HepG2 (cell line): ENCODE data around the gene KIAA1755. TPM values are rescaled to one million over a fixed set of nuclear protein-coding genes. Genes with fewer than 3 reads are reported as not detected.

Experiments used
- ATAC-seq: fragments of 200-7000 bp; cut with Tn5 transposase; 3 replicates; pipeline ENCODE4 v1.9.1; 2020; ENCODE audit warnings: mild to moderate bottlenecking, moderate library complexity
- BruUV-seq: library from RNA; stranded (reverse); fragments of 400-500 nt; replicated peaks from 2 replicates; lab custom pipeline; 2021; lab: Mats Ljungman, UMichigan
- CTCF ChIA-PET: fragments of 300-600 bp; formaldehyde crosslinking; extraction: SDS; loops from one replicate; lab custom pipeline; 2021; ENCODE audit warnings: low total read pairs, inconsistent platforms, low intra/inter-chr PET ratio; lab: Yijun Ruan, JAX
- POLR2A ChIA-PET: fragments of 350-600 bp; sonication (Branson Sonifier 250); formaldehyde crosslinking; loops from one replicate; lab custom pipeline; 2020; ENCODE audit warnings: antibody characterized with exemption, inconsistent platforms; lab: Yijun Ruan, JAX
- DNase-seq: peaks from one replicate; pipeline ENCODE4 v3.0.0-alpha.2; 2015; ENCODE audit warnings: low spot score
- FAIRE-seq: peaks from 3 replicates; lab custom pipeline; 2011; peaks lifted over from hg19 to GRCh38; lab: Jason Lieb, UNC
- H2AFZ ChIP-seq: one replicate; pipeline ENCODE4 v1.6.1; 2011; ENCODE audit warnings: low read length, inconsistent platforms
- H3K27ac ChIP-seq: fragments of 300-600 bp; 3 replicates; pipeline ENCODE4 v1.8.0; 2011; ENCODE audit warnings: mixed run types, mild to moderate bottlenecking, mixed read lengths, low read length, inconsistent platforms; ENCODE audit not compliant: insufficient read depth; ENCODE audit errors: extremely low read length
- H3K27me3 ChIP-seq, 2 experiments: fragments of 200-600 bp in 1 of 2; 2 replicates in 1 of 2; 3 replicates in 1 of 2; pipeline versions ENCODE4 v1.6.0 to v1.8.0; 2011; ENCODE audit warnings: low read length in 2 of 2, mild to moderate bottlenecking in 2 of 2, moderate library complexity in 2 of 2, inconsistent platforms in 1 of 2; ENCODE audit not compliant: insufficient read depth in 2 of 2, control insufficient read depth in 1 of 2
- H3K36me3 ChIP-seq, 2 experiments: fragments of 200-600 bp in 1 of 2; replicated peaks in 1 of 2; 2 replicates in 1 of 2; 3 replicates in 1 of 2; pipeline versions ENCODE4 v1.5.1 to v1.8.0; 2011; ENCODE audit warnings: low read length in 2 of 2, inconsistent platforms in 1 of 2; ENCODE audit not compliant: insufficient read depth in 2 of 2, control insufficient read depth in 1 of 2
- H3K4me1 ChIP-seq: 2 replicates; pipeline ENCODE4 v1.5.1; 2012; ENCODE audit warnings: low read length, inconsistent platforms; ENCODE audit not compliant: insufficient read depth
- H3K4me2 ChIP-seq: 2 replicates; pipeline ENCODE4 v1.6.0; 2011; ENCODE audit warnings: low read depth, low read length, inconsistent platforms
- H3K4me3 ChIP-seq, 3 experiments: fragments of 200-600 bp in 1 of 3; sonication (generic), shearing (Covaris generic) in 1 of 3; replicated peaks in 1 of 3; 2 replicates each; pipeline ENCODE4 v1.5.1; 2011 to 2016; ENCODE audit warnings: low read length in 3 of 3, inconsistent platforms in 2 of 3, low read depth in 2 of 3, mild to moderate bottlenecking in 2 of 3, control low read depth in 1 of 3, mixed read lengths in 1 of 3; ENCODE audit not compliant: insufficient read depth in 1 of 3
- H3K79me2 ChIP-seq: one replicate; pipeline ENCODE4 v1.6.1; 2011; ENCODE audit warnings: low read length, inconsistent platforms; ENCODE audit not compliant: insufficient read depth
- H3K9ac ChIP-seq: 2 replicates; pipeline ENCODE4 v1.6.0; 2011; ENCODE audit warnings: mild to moderate bottlenecking, low read depth, low read length, inconsistent platforms; ENCODE audit not compliant: insufficient read depth
- H3K9me3 ChIP-seq: 2 replicates; pipeline ENCODE4 v1.5.1; 2012; ENCODE audit warnings: mild to moderate bottlenecking, low read length
- H4K20me1 ChIP-seq: 2 replicates; pipeline ENCODE4 v1.6.0; 2011; ENCODE audit warnings: inconsistent platforms, mild to moderate bottlenecking, low read length, moderate library complexity; ENCODE audit not compliant: insufficient read depth
- CEBPB ChIP-seq: IDR thresholded peaks from 2 replicates; pipeline ENCODE4 v1.6.1; 2011; ENCODE audit warnings: low read depth, low read length, improper control_type of control experiment, borderline replicate concordance
- CEBPG ChIP-seq: IDR thresholded peaks from 2 replicates; pipeline ENCODE4 v1.6.1; 2016
- CENPX ChIP-seq: sonication (generic); formaldehyde crosslinking; IDR thresholded peaks from 2 replicates; pipeline ENCODE4 v1.9.0; 2021; ENCODE audit warnings: mild to moderate bottlenecking, missing genetic modification reagents, moderate library complexity
- NFATC3 ChIP-seq: sonication (generic); formaldehyde crosslinking; IDR thresholded peaks from 2 replicates; pipeline ENCODE4 v1.5.1; 2020; ENCODE audit warnings: mild to moderate bottlenecking, missing genetic modification reagents
- THAP7 ChIP-seq: sonication (generic); formaldehyde crosslinking; IDR thresholded peaks from 2 replicates; pipeline ENCODE4 v1.8.1; 2023; ENCODE audit warnings: mild to moderate bottlenecking, missing genetic modification reagents
- WIZ ChIP-seq: sonication (generic); formaldehyde crosslinking; IDR thresholded peaks from 2 replicates; pipeline ENCODE4 v1.5.1; 2020; ENCODE audit warnings: mild to moderate bottlenecking, missing genetic modification reagents
- ZNF564 ChIP-seq: sonication (generic); formaldehyde crosslinking; IDR thresholded peaks from 2 replicates; pipeline ENCODE4 v1.8.1; 2023; ENCODE audit warnings: mild to moderate bottlenecking, missing genetic modification reagents
- ZNF577 ChIP-seq: sonication (generic); formaldehyde crosslinking; IDR thresholded peaks from 2 replicates; pipeline ENCODE4 v1.4.0; 2020; ENCODE audit warnings: mild to moderate bottlenecking, low read depth, missing genetic modification reagents, borderline replicate concordance
- ZNF709 ChIP-seq: sonication (generic); formaldehyde crosslinking; IDR thresholded peaks from 2 replicates; pipeline ENCODE4 v1.5.0; 2020; ENCODE audit warnings: mild to moderate bottlenecking, missing genetic modification reagents
- ZNF761 ChIP-seq: sonication (generic); formaldehyde crosslinking; conservative IDR thresholded peaks from 2 replicates; pipeline ENCODE4 v1.4.0; 2020; ENCODE audit warnings: mild to moderate bottlenecking, missing genetic modification reagents
- ZNF768 ChIP-seq: sonication (generic); formaldehyde crosslinking; IDR thresholded peaks from 2 replicates; pipeline ENCODE4 v1.4.0; 2020; ENCODE audit warnings: missing genetic modification reagents
- WGBS: methylation state at CpG from one replicate; pipeline ENCODE4 v1.1.6; 2017; ENCODE audit warnings: low lambda C conversion rate; 5-methylcytosine and 5-hydroxymethylcytosine counted together
- in situ Hi-C: cut with HindIII; loops from 2 replicates; pipeline ENCODE4 v1.10.0; 2017; ENCODE audit warnings: low pct_unique_long_range_greater_than_20kb; ENCODE audit not compliant: extremely low pct_ligation_motif_present
- intact Hi-C: fragments of 100-400 bp; cut with micrococcal nuclease; formaldehyde crosslinking; loops from one replicate; pipeline ENCODE4 v1.10.0; 2022; ENCODE audit not compliant: unreplicated experiment
- polyA plus RNA-seq, 8 experiments: library from polyadenylated mRNA; depleted of rRNA in 3 of 8; stranded (reverse) in 7 of 8; unstranded in 1 of 8; fragments of >200 nt; fragmentation: Illumina TruSeq in 4 of 8; extraction: Trizol in 4 of 8; gene quantifications; 2 replicates each; pipeline versions ENCODE4 v1.2.1 to v1.2.3, GENCODE V29; 2011 to 2016; ENCODE audit warnings: low read depth in 4 of 8, missing spikeins in 1 of 8, mixed read lengths in 1 of 8; ENCODE audit not compliant: insufficient read depth in 1 of 8
- total RNA-seq, 5 experiments: library from RNA; depleted of rRNA; stranded (reverse); fragments of >200 nt; fragmentation: Illumina TruSeq; extraction: Trizol; gene quantifications; 2 replicates each; pipeline ENCODE4 v1.2.3, GENCODE V29; 2016; ENCODE audit warnings: low read depth in 1 of 5
- TF ChIP-seq, protein P1 (sequence below): sonication (generic); formaldehyde crosslinking; conservative IDR thresholded peaks from 2 replicates; pipeline ENCODE4 v1.8.0; 2022; ENCODE audit warnings: low read depth, missing genetic modification reagents
- TF ChIP-seq, protein P2 (sequence below): sonication (generic); formaldehyde crosslinking; IDR thresholded peaks from 2 replicates; pipeline ENCODE4 v1.4.0; 2020; ENCODE audit warnings: low read depth, mild to moderate bottlenecking, missing genetic modification reagents

The KIAA1755 gene
- total and polyA plus RNA-seq, 2 of the 13 experiments (the other 11 are each of a cell fraction or from before 2014, with no cell fraction given): 0.04 TPM; not detected in 1

DNA sequence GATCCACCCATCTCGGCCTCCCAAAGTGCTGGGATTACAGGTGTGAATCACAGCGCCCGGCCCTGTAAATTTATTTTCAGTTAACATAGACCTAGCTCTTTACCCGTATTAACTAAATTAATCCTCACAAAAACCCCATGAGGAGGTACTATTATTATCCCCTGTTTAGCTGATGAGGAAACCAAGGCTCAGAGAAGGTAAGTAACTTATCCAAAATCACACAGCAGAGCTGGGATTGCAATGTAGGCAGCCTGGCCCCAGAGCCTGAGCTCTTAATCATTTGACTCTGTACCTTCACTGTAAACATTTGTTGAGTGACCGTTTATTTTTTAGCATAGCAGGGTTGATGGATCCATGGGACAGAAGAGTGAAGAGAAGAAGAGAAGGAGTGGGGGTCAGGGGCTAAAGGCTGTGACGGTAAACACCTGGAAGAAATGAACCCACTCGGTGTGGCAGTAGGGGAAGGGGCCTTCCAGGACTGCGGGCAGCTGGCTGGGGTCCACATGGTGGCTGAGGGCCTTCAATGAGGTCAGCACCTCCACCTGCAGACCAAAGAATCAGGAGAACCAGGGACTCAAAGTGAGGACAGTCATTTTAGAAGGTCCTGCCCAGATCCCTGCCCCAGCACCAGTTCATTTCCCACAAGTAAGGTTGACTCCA lies 35.2 kb downstream of the KIAA1755 start:
- Histone ChIP-seq H3K27me3 (peaks cover 0 to 20% of the 10 kb centered on the region in 2 experiments; a peak in 2 of 5 replicates), H4K20me1 (peaks cover 4% of the 10 kb centered on the region; the same call in 1 of the 2 replicates), H3K4me3 (no peak overlapping the region), H3K4me1 (no peaks in the 10 kb centered on the region), H3K4me2 (no peak overlapping the region), H3K9ac (no peak overlapping the region), H3K27ac (no peak overlapping the region), H3K79me2 (no peaks in the 10 kb centered on the region), H3K36me3 (no peaks in the 10 kb centered on the region), H3K9me3 (no peaks in the 10 kb centered on the region), H2AFZ (no peak overlapping the region)
- 33% methylated on average over 8 of the region's 8 CpGs for WGBS
- CTCF ChIA-PET: no interaction called here
- no TSS peak for BruUV-seq
- POLR2A ChIA-PET: interaction anchor here (0.6 kb wide), 1 partner anchor 187 kb away, joined by 4 read pairs; no protein-coding TSS in a partner anchor
- peak; percentile 76; the same call in 1 of the 2 replicates for TF ChIP-seq ZNF768
- TF ChIP-seq, protein P1, sequence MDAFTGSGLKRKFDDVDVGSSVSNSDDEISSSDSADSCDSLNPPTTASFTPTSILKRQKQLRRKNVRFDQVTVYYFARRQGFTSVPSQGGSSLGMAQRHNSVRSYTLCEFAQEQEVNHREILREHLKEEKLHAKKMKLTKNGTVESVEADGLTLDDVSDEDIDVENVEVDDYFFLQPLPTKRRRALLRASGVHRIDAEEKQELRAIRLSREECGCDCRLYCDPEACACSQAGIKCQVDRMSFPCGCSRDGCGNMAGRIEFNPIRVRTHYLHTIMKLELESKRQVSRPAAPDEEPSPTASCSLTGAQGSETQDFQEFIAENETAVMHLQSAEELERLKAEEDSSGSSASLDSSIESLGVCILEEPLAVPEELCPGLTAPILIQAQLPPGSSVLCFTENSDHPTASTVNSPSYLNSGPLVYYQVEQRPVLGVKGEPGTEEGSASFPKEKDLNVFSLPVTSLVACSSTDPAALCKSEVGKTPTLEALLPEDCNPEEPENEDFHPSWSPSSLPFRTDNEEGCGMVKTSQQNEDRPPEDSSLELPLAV (CRISPR knock-in tag): no peak
- no peak for FAIRE-seq
- no peak for DNase-seq
- intact Hi-C loops (no loop called here), in situ Hi-C loops (loop anchor here (5.0 kb wide), 2 partner anchors 97 to 187 kb away; no protein-coding TSS in a partner anchor)
- no peak for ATAC-seq

- Histone ChIP-seq H3K4me2 (no peak overlapping the region), H3K79me2 (no peaks in the 10 kb centered on the region), H3K4me1 (peaks cover 7% of the 10 kb centered on the region; the same call in 1 of the 2 replicates), H3K36me3 (no peaks in the 10 kb centered on the region), H3K27ac (no peak overlapping the region), H2AFZ (no peak overlapping the region), H4K20me1 (peaks cover 4% of the 10 kb centered on the region; the same call in 1 of the 2 replicates), H3K9me3 (no peaks in the 10 kb centered on the region), H3K27me3 (peaks cover 0 to 23% of the 10 kb centered on the region in 2 experiments; a peak in 2 of 5 replicates), H3K4me3 (no peak overlapping the region), H3K9ac (no peak overlapping the region)
- intact Hi-C loops (loop anchor here (5.0 kb wide), 2 partner anchors 37 to 282 kb away; no protein-coding TSS in a partner anchor), in situ Hi-C loops (loop anchor here (5.0 to 25.0 kb wide), 2 partner anchors 167 to 662 kb away; no protein-coding TSS in a partner anchor)
- no peak for FAIRE-seq
- POLR2A ChIA-PET: interaction anchor here (0.6 kb wide), 1 partner anchor 186 kb away, joined by 4 read pairs; no protein-coding TSS in a partner anchor
- DNase-seq: no peak
- no TSS peak for BruUV-seq
- 23% methylated on average over 10 of the region's 10 CpGs for WGBS
- ATAC-seq: no peak
- CTCF ChIA-PET: no interaction called here
- no peak for TF ChIP-seq CENPX (CRISPR knock-in tag)
- no peak for TF ChIP-seq NFATC3
- TF ChIP-seq ZNF564 (CRISPR knock-in tag): no peak
- peak; percentile 84 for TF ChIP-seq CEBPB
- TF ChIP-seq ZNF761 (CRISPR knock-in tag): no peak
- no peak for TF ChIP-seq WIZ (CRISPR knock-in tag)
- no peak for TF ChIP-seq ZNF577 (CRISPR knock-in tag)
- no peak for TF ChIP-seq ZNF709
- 0 out of 2 replicates have a peak, but pooled peaks have one; percentile 18 for TF ChIP-seq CEBPG (CRISPR knock-in tag)
- TF ChIP-seq, protein P2, sequence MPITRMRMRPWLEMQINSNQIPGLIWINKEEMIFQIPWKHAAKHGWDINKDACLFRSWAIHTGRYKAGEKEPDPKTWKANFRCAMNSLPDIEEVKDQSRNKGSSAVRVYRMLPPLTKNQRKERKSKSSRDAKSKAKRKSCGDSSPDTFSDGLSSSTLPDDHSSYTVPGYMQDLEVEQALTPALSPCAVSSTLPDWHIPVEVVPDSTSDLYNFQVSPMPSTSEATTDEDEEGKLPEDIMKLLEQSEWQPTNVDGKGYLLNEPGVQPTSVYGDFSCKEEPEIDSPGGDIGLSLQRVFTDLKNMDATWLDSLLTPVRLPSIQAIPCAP (CRISPR knock-in tag): no peak
- TF ChIP-seq THAP7 (CRISPR knock-in tag): no peak
Measured at GRCh38 chr20:38224531-38224930, 36.0 kb downstream of the KIAA1755 start.
